HG03460 (cell line): ENCODE results near the gene NADSYN1.

Experiments
- ATAC-seq: cut with Tn5 transposase; IDR thresholded peaks from one replicate; pipeline ENCODE4 v1.9.1; 2021; ENCODE audit not compliant: unreplicated experiment

Gene NADSYN1

GRCh38 chr11:71472357-71472885, 19.4 kb downstream of the NADSYN1 start:
- ATAC-seq: no peak

GRCh38 chr11:71472941-71473792, 20.2 kb downstream of the NADSYN1 start:
- ATAC-seq: no peak

- no peak for ATAC-seq
Observed at GRCh38 chr11:71473793-71474080, 20.7 kb downstream of the NADSYN1 start.

- ATAC-seq: no peak
Observed at GRCh38 chr11:71474141-71474770, 21.3 kb downstream of the NADSYN1 start.

GRCh38 chr11:71474771-71475483, 21.9 kb downstream of the NADSYN1 start:
- no peak for ATAC-seq

- no peak for ATAC-seq
Observed at GRCh38 chr11:71476031-71476430, 23.0 kb downstream of the NADSYN1 start.

GRCh38 chr11:71476926-71477640, 24.1 kb downstream of the NADSYN1 start:
- no peak for ATAC-seq

GRCh38 chr11:71477641-71478527, 24.9 kb downstream of the NADSYN1 start:
- no peak for ATAC-seq

GRCh38 chr11:71478528-71478840, 25.5 kb downstream of the NADSYN1 start:
- ATAC-seq: no peak

- ATAC-seq: no peak
Observed at GRCh38 chr11:71481101-71481960, 28.3 kb downstream of the NADSYN1 start.

- ATAC-seq: no peak
Observed at GRCh38 chr11:71482216-71482615, 29.2 kb downstream of the NADSYN1 start.

- ATAC-seq: no peak
Observed at GRCh38 chr11:71482746-71483364, 29.9 kb downstream of the NADSYN1 start.

GRCh38 chr11:71483692-71484091, 30.7 kb downstream of the NADSYN1 start:
- ATAC-seq: no peak

- ATAC-seq: no peak
Observed at GRCh38 chr11:71484248-71485062, 31.5 kb downstream of the NADSYN1 start.

GRCh38 chr11:71485063-71485399, 32.0 kb downstream of the NADSYN1 start:
- ATAC-seq: no peak

GRCh38 chr11:71485466-71485865, 32.5 kb downstream of the NADSYN1 start:
- ATAC-seq: no peak

GRCh38 chr11:71486320-71486719, 33.3 kb downstream of the NADSYN1 start:
- ATAC-seq: no peak

- no peak for ATAC-seq
Observed at GRCh38 chr11:71488681-71489270, 35.8 kb downstream of the NADSYN1 start.
